GM04504 (cell line): ENCODE results near the gene XIRP1.
"Not testable (repeated sequence)": the region's sequence is repeated elsewhere in the genome, so short reads cannot be mapped to it uniquely, and the experiment has no call there.

Source experiments
- DNase-seq: peaks from one replicate; pipeline ENCODE4 v3.0.0-alpha.2; 2012; ENCODE audit warnings: low read depth

The XIRP1 gene, protein sequence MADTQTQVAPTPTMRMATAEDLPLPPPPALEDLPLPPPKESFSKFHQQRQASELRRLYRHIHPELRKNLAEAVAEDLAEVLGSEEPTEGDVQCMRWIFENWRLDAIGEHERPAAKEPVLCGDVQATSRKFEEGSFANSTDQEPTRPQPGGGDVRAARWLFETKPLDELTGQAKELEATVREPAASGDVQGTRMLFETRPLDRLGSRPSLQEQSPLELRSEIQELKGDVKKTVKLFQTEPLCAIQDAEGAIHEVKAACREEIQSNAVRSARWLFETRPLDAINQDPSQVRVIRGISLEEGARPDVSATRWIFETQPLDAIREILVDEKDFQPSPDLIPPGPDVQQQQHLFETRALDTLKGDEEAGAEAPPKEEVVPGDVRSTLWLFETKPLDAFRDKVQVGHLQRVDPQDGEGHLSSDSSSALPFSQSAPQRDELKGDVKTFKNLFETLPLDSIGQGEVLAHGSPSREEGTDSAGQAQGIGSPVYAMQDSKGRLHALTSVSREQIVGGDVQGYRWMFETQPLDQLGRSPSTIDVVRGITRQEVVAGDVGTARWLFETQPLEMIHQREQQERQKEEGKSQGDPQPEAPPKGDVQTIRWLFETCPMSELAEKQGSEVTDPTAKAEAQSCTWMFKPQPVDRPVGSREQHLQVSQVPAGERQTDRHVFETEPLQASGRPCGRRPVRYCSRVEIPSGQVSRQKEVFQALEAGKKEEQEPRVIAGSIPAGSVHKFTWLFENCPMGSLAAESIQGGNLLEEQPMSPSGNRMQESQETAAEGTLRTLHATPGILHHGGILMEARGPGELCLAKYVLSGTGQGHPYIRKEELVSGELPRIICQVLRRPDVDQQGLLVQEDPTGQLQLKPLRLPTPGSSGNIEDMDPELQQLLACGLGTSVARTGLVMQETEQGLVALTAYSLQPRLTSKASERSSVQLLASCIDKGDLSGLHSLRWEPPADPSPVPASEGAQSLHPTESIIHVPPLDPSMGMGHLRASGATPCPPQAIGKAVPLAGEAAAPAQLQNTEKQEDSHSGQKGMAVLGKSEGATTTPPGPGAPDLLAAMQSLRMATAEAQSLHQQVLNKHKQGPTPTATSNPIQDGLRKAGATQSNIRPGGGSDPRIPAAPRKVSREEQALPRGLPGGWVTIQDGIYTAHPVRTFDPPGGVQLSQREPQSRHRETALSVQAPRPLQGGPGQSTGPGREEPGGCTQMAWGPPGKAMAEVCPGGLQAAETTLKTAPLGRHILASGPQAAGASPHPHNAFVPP (N-terminal part only)

DNA sequence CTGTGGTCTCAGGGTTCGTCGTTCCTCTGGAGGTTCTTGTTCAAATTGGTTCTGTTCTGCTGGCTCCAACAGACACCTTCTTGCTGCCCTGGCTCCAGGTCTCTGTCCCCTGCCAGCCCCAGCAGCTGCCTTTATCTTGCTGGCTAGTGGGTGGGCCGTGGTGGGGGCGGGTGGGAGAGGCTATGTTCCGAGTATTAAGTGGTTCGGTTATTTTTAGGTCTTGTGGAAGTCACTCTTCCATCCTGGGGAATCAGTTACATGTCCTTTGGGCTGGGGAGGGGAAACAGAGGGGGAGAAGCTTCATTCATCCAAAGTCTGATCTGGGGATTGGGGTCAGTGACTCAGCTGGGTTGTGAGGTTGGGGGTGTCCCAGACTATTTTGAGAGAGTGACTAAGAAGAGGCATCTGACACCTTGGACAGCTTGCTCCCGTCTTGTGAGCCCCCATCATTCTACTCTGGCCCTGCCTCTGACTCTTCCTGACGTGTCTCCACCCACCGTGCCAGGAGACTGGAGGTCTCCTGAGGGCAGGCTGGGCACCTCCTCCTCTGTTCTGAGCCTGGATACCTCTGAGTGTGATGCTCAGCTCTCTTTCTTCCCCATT lies at the start of gene XIRP1:
Gene XIRP1, minus strand, starts transcription at position 106 of the 603 bp plus-strand sequence. CDS start 3,150 bp downstream, outside the sequence.
- DNase-seq = no peak

DNA sequence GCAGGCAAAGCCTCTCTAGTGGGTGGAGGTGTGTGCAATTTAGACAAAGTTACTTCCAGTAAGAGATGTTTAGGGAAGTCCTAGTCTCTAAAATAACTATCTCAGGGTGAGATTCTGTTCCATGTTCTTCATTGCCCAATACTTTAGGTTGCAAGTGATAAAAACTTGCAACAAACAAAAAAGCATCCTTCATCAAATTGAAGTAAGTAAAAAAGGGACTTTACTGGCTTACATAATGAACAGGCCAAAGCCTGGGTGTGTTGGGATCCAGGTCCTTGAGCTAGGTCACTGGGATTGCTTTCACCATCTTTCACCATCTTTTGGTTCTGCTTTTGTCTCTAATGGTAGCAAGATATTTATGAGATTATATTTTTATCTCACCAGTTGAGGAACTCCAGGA lies 49.2 kb upstream of the XIRP1 start:
- DNase-seq = no peak

- DNase-seq = no peak
These were observed 44.6 kb upstream of the XIRP1 start for GRCh38 chr3:39237027-39237426.

- DNase-seq = no peak
These were observed 42.3 kb upstream of the XIRP1 start for GRCh38 chr3:39234651-39235050.

DNA sequence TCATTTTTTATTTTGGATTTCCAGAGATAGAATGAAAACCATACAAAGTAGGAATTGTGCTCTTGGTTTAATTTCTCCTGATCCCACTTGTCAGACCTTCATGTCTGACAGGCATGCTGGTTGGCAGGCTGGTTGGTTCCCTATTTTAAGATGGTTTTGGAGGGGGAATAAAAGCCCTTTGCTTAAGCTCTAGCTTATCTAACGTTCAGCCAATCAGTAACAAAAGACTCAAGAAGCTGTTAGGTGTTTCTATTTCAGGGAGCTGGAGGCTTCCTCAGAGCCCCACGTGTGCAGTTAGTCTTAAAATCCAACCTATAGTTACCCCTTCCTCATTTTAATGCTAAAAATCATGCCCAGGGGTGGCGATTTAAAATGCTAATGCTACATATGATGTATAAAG lies 40.5 kb upstream of the XIRP1 start:
- no peak for DNase-seq

DNA sequence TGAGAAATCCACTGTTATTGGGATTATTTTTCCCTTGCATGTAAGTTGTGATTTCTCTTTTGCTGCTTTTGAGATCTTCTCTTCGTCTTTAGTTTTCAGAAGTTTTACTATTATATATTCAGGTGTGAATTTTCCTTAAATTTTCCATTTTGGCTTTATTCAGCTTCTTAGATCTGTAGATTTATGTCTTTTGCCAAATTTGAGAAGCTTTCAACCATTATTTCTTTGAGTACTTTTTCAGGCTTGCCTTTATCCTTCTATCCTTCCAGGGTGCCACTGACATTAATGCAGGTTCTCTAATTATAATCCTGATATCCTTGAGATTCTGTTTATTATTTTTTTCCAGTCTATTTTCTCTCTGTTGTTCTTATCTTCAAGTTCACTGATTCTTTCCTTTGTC lies 38.1 kb upstream of the XIRP1 start:
- DNase-seq = no peak

DNA sequence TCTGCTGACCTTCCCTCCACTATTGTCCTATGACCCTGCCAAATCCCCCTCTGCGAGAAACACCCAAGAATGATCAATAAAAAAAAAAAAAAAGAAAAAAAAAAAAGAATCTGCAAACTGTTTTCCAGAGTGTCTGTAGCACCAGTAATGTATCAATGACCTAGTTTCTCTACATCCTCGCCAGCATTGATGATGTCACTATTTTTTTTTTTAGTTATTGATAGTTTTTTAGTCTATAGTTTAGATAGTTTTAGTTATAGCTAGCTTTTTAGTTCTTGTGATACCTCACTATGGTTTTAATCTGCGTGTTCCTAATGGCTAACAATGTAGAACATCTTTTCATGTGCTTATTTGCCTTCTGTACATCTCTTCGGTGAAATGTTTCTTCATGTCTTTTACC lies 36.1 kb upstream of the XIRP1 start:
- no peak for DNase-seq

DNA sequence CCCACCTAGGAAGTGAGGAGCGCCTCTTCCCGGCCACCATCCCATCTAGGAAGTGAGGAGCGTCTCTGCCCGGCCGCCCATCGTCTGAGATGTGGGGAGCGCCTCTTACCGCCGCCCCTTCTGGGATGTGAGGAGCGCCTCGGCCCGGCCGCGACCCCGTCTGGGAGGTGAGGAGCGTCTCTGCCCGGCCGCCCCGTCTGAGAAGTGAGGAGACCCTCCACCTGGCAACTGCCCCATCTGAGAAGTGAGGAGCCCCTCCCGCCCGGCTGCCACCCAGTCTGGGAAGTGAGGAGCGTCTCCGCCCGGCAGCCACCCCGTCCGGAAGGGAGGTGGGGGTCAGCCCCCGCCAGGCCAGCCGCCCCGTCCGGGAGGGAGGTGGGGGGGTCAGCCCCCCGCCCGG lies 35.2 kb upstream of the XIRP1 start:
- DNase-seq = not testable (repeated sequence)

- DNase-seq = no peak
These were observed 33.8 kb upstream of the XIRP1 start for GRCh38 chr3:39226106-39226741.

DNA sequence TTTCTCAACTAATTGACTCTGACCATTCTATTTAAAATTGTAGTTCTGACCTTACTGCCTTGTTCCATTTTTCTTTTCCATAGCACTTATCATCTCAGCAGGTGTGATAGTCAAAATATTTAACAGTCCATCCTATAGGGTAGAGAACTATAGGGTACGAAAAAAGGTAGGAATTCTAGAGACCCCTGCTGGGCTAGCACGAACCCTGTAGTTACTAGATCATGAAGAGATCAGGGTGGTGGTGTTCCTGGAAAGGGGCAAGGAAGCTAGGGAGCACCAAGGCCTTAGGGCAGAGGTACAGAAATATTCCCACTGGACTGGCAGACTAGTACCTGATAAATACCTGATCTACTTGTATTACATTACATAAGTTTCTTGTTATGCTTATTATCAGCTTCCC lies 31.9 kb upstream of the XIRP1 start:
- no peak for DNase-seq

DNA sequence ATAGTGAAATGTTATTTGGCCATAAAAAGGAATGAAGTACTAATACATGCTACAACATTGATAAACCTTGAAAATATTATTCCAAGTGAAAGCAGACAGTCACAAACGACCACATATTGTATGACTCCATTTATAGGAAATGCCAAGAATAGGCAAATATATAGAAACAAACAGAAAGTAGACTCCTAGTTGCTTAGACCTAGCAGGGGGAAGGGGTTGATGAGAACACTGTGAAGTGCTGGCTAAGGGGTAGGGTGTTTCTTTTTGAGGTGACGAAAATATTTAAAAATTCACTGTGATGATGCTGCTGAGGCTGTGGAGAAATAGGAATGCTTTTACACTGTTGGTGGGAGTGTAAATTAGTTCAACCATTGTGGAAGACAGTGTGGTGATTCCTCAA lies 30.5 kb upstream of the XIRP1 start:
- DNase-seq = no peak

- DNase-seq = no peak
These were observed 30.1 kb upstream of the XIRP1 start for GRCh38 chr3:39222462-39222861.

DNA sequence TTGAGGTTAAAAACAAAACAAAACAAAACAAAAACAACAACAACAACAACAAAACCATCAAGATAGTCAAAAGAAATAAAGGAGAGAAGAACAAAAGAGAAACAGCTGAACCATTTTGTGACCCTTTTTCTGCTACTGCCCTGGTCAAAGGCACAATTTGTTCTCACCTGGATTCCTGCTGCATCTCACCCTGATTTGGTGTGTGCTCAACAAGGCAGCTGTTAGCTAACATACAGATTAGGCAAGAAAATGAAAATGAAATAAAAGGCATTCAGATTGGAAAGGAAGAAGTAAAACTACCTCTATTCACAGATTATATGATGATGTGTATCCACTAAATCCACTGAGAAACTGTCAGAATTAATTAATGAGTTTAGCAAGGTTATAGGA lies 28.7 kb upstream of the XIRP1 start:
- no peak for DNase-seq

DNA sequence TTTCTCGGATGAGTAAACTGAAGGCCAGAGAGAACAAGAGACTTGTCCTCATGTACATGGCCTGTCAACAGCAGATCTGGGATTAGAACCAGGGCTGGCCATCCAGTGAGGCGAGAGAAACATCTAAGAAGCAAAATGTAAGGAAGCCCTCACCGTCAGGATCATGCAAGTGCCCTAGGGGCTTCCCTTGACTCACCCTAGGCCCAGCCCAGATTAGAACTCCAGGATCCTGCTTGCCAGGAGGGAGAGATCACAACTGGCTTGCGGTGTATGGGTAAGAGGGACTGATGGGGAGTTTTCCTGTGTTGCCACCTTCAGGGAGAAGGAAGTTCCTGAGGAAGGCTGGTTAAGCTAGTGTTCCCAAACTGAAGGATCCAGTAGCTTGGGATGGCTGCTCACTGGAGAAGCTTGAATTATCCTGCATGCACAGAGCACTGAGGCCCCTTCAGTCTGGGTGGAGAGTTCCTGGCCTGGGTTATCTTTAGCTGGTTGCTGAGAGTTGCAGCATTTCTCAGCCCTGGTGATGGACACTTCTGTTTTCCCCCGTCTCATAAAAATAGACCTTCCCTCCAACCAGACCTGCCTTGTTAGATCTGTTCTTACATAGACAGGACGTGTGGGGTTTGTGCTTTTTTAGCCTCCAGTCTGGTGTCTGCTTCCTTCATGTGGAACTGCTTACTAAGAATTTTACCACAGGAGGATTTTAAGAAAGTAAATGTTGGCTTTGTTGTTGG lies 28.2 kb upstream of the XIRP1 start:
- DNase-seq = no peak

DNA sequence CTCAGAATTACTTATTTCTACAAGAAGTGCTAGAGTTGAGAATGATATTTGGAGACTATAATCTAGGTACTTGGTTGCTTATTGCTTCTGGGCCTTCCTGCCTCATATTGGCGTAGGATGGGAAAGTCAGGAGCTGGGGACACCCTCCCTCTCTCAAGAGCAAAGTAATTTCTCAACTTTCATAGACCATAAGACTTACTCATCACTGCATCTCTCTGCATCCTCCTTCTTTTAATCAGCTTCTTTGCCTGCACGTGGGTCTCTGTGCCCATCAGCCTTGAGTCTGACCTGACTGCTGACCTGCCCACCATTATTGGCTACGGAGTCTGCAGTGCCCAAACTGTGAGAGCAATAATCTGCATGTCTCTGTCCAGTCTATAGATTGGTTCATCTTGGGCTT lies 27.3 kb upstream of the XIRP1 start:
- no peak for DNase-seq

DNA sequence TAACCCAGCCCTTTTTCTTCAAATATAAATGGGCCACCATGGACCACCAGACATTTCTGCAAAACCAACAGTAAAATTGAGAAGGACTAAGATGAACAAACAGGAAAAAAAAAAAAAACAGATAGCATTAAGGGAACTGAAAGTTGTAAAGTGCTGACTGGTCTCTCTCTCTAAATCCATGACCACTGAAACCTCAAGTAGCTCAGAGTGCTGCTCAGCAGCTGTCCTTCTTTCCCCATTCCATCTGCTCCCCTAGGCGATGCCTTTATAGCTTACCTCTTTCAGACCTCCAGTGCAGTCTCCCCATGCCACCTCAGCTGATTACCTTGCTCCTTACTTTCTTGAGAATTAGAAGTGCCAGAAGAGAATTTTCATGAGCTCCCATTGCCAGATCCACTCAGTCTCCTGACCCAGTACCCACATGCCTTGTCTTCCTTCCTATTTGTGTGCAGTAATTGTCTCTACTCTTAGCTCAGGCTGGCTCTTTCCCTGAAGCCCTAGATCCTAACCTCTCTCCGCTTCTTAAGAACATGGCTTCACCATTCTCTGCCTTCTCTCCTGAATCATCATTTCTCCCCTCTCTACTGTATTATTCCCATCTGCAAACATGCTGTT lies 23.9 kb upstream of the XIRP1 start:
- no peak for DNase-seq

DNA sequence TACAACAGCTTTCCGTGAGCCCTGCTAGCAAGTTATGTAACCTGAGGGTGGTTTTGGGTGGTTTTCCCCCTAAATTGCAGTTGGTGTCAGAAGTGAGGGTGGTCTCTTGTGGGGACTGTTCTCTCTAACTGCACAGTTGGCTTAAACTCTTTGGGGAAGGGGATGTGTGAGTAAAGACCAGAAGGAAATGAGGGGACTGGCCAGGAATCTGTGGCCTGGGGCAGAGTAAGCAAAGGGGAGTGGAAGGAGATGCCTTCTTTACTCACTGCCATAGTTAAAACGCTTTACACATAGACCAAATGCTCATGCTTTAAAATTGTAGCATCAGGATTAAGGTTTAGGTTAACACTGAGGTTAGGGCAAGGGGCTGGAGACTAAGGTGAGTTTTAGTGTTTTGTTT lies 21.2 kb upstream of the XIRP1 start:
- no peak for DNase-seq

- no peak for DNase-seq
These were observed 20.3 kb upstream of the XIRP1 start for GRCh38 chr3:39212665-39213064.

DNA sequence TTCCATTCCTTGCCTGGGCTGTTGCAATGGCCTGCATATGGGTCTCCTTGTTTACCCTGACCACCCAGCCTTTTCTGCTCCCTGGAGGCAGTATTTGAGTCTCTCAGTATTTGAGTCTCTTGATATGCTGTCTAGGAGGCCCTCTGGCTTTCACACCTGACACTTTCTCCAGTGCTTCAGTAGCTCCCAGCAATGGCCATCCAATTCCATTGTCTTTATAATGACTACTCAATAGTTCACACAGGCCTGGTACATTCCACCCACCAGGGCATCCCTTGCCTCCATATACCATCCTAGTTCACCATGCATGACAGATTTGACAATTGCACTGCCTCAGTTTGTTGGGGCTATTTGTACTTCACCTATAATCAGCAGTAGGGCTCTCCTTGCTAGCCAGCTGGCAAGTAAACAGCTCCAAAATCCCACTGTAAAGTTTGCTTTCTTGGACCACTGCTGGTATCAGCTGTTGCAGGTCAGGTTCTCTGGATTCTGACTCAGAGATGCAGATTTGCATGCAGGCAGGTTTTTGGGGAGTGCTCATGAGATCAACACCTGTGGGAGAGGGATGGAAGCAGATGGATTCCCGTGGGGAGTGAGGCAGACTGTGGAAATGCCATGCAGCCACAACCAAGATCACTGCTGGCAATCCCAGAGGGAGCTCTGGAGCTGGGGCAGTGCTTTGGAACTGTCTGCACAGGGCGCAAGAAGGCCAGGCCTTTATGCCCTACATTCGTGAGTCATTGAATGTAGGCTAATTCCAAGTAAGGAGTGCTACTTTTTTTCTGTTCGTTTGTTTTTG lies 19.1 kb upstream of the XIRP1 start:
- DNase-seq = no peak

DNA sequence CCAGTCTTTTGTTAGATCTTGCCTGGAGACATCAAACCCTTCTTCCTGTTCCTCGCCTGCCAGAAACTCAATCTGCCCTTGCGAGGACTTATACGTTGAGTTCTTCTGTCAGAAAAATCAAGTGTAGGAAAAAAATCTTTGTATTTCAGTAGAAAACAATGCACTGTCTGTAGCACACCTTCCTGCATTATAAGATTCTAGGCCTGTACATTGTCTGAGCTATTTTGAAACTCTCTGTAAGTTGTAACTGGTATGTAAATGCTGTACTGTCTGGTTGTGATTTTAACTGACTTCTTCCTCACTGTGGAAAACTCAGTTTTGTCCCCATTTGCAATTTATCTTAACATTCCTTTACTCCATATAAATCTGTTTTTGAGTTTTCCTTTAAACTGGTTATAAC lies 17.7 kb upstream of the XIRP1 start:
- DNase-seq = no peak
